Activated CD4-positive, CD25-positive, alpha-beta regulatory T cell (primary cell): ENCODE results near the gene PRLR.
"Not testable (repeated sequence)": the region's sequence is repeated elsewhere in the genome, so short reads cannot be mapped to it uniquely, and the experiment has no call there.

Experiments used
- DNase-seq, 4 experiments: peaks; one replicate each; lab custom pipeline; 2025; lab: John Stamatoyannopoulos, UW

PRLR gene

DNA sequence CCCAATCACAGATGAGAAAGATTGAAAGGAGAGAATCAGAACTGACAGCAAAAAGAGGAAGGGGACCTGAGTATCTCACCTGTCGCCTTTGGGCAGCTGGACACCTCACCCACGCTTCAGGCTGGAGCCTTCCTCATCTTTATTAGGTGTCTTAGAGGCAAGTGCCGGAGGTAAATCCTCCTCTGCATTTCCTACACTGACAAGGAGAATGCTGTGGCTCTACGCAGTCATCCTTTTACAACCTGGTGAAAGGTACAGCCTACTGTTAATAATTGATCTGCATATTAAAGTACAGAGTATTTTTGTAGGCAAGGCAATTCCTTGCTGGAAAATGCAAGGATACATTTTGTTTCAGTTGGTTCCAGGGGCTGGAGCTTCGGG lies 34.8 kb downstream of the PRLR start:
- no peak for DNase-seq

DNA sequence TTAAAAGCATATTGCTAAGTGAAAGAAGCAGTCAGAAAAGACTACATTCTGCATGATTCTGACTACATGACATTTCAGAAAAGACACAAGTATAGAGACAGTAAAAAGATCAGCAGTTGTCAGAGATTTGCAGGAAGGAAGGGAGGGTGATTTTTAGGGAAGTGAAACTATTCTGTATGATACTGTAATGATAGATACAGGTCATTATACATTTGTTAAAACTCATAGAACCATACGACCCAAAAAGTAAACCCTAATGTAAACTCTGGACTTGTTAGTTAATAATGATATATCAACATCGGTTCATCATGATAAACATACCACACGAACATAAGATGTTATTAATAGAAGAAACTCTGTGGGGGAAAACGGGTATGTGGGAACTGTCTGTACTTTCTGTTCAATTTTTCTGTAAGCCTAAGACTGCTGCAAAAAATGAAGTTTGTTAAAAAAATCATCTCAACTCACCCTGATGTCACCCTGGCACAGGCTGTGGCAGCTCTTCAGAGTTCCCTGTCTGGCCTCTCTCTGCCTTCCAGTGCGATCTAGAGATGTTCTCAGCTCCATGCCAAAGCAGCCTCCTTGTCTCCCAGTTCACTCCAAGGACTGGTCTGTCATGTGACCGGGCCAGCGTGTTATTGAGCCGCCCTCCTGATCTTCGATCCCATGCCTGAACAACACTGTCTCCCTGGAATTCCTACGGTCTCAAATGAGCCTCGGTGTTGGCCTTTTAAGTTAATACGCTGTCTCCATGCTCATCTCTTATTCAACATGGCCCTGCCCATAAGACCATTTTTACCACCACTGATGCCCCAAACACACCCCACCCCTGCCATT lies 35.4 kb downstream of the PRLR start:
- no peak for DNase-seq

DNA sequence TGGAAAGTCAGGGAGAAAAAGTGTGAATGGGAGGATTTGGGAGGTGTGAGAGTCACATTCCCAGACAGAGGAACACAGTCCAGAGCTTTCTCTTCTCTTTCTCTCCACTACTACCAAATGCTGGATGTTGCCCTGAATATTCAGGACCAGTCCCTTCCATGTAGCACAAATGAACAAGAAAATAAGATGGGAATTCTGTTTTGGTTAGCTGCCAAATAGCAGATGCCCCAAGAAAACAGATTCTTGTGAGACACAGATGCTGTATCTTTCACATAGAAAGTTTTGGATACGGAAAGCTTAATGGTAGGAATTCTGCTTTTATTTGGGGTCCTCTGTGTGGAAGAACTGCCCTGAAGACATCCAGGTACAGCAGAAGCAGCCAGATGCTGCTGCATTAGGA lies 37.8 kb downstream of the PRLR start:
- no peak for DNase-seq

DNA sequence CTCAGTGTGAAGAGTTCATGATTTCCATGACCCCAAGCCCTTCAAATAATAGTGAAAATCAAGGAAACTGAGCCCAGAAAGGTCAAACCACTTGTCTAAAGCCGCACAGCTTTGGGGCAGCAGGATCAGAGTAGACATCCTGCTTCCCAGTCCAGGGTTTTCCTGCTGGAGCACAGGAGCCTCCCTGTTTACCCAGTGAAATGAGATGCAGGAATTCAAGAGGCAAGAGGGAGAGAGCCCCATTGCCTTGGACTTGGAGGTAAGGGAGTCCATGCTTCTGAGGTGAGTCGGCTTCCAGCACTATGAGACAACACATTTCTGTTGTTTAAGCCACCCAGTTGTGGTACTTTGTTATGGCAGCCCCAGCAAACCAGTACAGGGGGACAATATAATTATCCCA lies 40.5 kb downstream of the PRLR start:
- not testable (repeated sequence) for DNase-seq

DNA sequence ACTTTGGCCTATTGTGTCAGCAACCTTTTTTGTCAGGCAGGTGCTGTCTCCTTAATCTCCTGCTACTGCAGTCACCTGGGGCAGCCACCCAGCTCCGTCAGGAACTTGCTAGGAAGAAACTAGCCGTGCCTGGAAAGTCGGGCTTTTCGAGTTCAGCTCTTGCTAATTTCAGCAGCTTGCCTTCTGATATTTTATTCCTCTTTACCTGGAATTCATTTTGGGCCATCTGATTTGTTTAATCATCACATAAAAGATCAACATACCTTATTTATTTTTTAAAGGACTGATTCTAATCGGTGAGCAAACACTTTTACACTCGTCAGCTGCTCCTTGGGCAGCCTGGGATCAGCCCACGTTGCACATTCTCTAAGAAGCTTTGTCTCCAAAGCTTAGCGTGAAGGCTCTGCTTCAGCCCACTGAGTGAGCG lies 42.2 kb downstream of the PRLR start:
- DNase-seq, result no peak

DNA sequence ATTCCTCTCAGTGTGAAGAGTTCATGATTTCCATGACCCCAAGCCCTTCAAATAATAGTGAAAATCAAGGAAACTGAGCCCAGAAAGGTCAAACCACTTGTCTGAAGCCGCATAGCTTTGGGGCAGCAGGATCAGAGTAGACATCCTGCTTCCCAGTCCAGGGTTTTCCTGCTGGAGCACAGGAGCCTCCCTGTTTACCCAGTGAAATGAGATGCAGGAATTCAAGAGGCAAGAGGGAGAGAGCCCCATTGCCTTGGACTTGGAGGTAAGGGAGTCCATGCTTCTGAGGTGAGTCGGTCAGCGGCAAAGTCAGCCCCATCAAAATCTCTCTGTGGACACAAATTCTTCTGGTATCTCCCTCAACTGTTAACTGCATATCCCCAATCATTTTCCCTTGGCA lies 42.7 kb downstream of the PRLR start:
- not testable (repeated sequence) for DNase-seq

DNA sequence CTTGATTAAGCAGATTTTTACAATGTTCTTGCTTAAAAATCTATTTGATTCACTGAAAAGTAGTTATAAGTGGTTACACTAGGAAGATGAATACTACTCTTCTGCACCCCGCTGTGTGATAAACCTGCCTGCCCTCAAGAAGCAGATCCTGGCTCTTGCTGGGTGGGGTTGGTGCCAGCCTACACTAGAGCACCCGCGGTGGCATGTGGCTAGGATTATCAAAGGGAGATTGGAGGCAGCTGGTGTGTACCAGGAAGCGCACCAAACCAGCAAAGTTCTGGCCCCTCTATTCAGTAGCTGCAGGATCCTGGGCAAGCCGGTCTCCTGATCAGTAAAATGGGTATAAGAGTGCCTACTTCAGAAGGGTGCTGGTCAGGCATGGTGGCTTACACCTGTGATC lies 43.5 kb downstream of the PRLR start:
- DNase-seq, result no peak

DNA sequence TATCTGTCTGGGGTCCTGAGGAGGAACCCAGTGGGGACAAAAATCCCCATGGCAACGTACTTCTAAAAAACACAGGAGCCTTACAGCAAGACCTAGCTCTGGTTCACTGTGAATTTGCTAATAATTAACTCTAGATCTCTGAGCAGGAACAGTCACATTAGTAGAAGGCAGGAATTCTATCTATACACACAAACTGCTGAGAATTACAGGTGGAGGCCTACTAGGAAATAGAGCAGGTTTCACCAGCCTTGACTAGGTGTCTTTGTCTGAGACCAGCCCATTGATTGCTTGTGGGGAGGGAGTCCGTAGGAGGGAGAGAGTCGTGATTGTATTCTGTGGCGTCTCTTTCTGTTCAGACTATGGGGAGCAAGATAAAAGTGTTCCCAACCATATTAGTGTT lies 44.8 kb downstream of the PRLR start:
- no peak for DNase-seq

DNA sequence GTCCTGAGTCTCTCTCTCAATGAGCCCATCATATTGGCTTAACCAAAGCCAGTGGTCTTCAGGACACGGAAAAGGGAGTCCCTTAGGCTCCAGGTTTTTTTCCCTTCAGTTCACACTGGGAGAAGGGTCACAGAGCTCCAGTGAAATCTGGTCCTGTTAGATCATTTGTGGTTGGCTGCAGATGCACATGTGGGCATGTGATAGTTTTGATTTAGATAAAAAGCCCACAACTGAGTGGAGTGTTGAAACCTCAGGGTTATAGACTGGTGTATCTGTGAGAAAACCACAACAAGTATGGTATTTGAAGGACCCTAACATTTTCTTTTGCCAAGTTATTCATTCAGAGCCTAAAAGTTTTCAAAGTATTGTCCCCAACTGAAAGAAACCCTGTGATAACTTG lies 46.7 kb downstream of the PRLR start:
- no peak for DNase-seq

DNA sequence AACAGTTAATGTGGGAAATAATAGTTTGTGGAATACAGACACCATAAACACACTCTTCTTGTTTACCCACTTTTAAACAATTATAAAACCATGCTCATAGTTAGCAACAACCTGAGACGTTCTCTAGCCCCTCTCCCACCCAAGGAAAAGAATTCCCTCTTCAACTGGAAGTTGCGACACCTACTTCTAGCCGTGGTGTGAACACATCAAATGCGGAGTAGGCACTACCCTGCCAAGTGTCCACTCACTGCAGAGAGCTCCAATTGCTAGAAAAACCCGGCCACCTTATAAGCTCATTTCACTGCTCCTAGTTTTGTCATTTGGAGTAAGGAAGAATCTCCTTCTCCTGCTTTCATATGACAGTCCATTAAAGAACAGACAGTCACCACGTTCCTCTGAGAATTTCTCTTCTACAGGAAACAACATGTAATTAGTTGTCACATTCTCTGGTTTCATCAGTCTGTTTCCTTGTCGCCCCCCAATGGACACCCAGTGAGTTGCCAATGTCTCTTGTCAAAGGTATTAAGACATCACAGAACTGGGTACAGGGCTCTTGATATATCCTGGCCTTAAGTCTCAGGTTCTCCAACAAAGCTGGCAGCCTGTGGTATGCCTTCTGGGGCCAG lies 47.3 kb downstream of the PRLR start:
- DNase-seq, result no peak

DNA sequence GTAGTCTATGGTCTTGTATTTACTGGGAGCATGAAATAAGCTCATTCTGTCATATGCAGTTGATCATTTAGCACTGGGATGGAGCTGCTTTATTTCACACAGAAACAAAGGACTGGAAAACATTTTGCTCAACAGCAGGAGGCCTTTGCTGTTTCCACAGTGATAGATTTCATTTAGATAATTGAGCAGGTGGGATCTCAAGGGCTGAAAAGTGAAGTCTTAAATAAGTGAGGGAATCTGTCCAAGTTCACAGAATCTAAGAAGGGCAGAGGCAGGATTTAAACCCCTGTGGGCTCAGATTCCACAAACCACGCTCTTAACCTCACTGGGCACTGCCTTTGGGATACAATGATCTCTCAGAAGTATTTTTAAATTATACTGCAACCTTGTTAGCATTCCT lies 47.8 kb downstream of the PRLR start:
- DNase-seq, result no peak

DNA sequence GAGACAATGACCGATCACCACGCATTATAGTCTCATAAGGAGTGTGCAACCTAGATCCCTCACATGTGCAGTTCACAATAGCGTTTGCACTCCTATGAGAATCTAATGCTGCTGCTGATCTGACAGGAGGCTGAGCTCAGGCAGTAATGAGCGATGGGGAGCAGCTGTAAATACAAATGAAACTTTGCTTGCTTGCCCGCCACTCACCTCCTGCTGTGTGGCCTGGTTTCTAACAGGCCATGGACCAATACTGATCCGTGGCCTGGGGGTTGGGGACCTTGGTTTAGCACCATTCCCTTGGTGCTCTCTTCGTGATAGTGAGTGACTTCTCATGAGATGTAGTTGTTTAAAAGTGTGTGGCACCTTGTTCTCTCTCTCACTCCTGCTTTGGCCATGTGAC lies 50.2 kb downstream of the PRLR start:
- DNase-seq, result no peak

DNA sequence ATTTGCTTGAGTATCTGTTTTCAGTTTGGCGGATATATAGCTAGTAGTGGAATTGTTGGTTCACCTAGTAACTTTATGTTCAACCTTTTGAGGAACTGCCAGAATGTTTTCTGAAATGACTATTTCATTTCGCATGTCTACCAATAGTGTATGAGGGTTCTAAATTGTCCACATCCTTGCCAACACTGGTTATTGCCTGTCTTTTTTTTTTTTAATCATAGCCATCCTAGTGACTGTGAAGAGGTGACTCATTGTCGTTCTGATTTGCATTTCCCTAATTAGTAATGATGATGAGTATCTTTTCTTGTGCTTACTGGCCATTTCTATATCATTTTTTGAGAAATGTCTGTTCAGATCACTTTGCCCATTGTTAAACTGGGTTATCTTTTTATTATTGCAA lies 52.5 kb downstream of the PRLR start:
- DNase-seq, result no peak

DNA sequence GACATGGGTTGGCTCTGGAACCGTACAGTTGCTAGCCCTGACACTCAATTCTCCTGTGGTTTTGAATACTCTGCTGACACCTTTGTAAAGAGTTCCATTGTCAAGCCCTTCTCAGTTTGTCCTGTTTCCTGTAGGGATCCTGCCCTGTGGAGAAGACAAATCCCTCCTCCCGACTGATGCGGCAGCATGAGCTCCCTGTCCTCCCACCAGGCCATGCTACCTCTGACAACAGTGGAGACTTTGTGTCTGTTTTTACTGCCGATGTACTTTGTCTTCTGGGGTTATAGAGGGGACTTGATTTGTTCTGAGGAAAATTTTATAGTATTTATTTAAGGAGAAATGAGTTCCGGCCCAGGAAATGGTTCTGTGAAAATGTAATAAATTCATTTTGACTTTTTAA lies 57.8 kb downstream of the PRLR start:
- no peak for DNase-seq

DNA sequence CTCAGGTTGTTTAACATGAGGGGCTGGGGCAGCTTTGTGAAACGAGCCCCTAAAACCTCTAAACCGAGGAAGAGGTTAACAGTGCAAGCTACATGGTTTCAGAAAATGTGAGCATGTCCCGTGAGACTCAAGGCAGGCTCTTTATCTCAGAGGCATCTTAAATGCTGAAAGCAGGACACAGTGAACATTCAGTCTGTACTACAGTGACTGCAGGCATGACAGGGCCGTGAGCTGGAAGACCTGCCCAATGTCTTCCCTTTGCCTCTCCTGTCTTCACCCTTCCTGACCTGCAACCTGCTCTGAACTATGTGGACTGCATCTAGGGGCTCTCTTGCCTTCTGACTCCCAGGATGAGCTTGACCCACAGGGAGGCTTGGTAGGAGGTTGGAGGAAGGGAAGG lies 58.3 kb downstream of the PRLR start:
- no peak for DNase-seq

DNA sequence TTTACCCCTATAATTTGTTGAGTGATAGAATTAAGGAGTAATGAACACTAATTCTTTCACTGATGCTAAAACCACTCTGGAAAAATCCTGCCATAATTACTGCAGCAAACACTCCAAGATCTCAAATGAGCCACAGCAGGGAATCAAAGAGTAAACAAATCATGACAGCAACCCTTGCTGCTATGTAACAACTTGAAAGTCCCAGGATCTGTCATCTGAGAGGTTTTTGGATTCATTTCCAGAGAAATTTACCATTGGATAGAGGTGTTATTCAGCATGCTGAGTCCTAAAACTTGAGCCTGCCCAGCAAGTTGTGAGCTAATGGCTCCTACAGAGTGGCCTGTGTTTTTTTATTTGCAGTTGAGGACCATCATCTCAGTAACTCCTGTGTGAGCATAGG lies 59.2 kb downstream of the PRLR start:
- DNase-seq, result no peak

DNA sequence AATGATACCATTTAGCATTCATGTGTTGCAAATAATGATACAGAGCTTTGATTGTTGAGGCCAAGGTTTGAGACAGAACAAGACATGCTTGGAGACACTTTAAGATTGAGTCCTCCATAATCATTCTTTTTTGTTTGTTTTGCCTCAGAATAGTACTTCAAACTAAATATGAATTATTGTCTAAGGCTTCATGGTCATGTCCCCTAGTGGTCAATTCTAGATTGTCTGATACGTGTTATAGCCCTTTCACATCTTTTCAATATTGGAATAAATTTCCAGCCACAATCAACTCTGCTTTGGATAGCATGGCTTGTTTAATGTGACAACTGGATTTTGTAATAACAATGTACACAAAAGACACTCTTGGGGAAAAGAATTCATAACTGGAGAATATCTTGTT lies 64.2 kb downstream of the PRLR start:
- no peak for DNase-seq

DNA sequence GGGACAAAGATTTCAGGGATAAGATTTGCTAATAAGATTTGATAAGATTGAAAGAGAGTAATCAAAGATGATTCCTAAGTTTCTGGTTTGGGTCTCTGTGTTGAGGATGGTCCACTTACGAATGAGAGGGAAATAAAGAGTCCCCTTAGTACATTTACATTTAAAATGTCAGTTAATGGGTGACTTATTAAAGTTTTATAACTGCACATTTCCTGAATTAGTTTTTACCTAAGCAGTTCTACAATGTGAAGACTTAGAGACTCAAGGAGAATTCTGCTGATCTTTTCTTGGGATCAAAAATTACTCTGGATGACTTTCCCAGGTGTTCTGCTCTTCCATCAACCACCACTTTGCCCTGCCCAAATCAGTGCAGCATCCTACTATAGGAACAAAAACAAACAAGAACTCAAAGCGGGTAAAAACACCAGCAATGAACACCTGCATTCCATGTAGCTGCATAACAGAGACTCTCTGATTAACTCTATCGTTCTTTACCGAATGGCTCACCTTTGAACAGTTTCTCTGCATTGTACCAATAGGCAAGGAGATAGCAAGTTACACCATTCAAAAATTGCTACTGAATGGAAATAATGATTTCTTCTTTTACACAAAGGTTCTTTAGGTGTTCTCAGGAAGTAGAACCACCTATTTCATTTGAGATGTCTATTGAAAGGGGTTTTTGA lies 65.3 kb downstream of the PRLR start:
- DNase-seq, result no peak

DNA sequence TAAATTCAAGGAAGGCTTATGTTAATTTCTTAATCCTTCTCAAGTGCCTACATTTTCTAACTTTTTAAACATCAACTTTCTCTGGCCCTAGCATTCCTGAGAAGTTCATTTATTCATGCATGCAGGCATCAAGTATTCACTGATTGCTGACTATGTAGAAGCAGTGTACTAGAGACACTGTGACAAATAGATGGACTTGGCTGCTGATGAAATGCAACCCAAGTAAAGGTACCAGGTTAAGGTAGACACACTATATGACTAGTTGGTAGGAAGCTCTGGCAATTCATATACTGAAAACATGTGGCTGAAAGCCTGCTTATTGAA lies 66.6 kb downstream of the PRLR start:
- DNase-seq, result no peak

DNA sequence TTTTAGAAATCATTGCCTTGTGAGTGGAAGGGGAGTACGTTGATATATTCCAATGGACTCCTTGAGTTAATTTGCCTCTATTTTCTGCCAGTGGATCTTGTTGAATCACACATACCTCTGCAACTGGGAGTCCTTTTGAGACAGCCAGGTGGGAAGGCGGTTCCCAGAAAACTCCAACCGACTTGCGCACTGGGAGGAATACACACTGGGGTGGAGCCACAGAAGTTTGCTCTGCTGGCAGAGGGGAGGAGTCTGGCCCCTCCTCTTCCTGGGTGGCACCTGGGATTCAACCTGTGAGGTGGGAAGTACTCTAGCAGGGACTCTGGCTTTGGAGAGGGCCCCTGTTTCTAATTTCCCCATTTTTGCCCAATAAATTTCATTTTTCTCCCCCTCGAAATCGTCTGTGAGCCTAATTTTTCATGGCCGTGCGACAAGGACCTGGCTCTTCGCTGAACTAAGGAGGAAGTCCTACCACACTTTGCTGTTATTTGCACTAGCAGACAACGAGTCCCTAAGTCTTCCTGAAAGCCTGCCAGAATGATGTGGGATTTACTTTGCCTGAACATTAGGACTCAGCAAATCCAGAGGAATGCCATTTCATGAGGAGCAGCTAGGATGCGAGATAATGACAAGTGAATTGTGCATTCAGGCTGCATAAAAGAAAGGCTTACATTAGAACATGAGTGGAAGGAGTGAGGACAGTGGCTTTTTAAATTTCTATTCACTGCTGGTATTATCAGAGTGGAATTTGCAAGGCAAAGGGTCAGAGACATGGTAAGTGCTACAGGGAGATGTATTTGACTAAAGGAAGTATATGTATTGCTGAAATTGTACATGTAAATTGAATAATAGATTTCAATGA lies 67.2 kb downstream of the PRLR start:
- DNase-seq, result no peak

DNA sequence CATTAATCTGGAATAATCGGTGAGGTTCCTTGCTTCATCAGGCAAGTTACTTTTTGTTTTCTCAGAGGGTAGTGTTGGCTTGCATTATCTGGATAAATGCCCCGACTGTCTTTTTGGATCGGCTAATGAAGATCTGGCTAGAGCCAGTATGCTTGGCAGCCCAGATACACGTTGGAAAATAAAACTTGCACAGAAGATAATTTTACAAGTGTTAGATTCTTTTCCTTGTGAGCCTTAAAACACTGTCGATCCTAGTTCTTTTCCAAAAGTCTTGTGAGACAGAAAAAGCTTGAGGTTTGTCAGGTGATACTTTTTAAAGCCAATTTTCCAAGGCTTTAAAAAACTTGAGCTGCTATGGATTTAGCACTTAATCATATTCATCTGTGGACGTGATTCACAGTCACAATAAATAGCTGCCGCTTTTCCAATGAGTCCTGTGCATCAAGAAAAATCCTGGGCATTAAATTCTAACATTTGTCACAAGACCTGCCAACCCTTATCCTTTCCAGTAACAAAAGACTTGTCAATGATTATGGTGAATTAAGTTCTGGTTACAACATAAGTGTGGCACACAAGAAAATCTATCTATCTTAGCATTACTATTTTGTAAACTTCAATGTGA lies 68.5 kb downstream of the PRLR start:
- no peak for DNase-seq

DNA sequence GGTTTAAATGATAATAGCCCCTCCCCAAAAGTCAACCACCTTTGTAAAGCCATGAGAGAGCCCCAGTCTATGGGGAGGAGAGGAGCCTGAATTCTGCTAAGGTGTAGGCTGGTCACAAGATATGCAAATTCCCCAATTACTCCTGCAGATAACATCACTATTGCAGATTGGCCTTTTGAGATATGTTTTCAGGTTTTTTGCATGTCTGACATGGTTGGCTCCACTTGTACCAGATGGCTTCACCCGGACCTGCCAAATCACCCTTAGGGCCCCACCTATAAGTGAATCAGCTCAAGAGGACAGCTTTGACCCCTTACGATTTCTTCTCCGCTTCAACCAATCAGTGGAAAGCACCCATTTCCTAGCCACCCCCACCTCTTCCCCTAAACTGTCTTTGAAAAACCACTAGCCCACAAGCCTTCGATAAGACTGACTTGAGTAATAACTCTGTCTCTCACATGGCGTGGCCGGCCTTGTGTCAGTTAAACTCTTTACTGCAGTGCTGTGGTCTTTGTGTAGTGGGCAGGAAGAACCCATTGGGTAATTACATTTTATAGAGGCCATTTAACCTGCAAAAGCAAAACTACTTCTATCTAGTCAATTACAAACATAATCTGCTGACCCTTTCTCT lies 69.7 kb downstream of the PRLR start:
- no peak for DNase-seq
